Inferior parietal cortex (tissue), 1 donor: ENCODE measurements around the gene DNMBP.
"Not testable (repeated sequence)": the region's sequence is repeated elsewhere in the genome, so short reads cannot be mapped to it uniquely, and the experiment has no call there.

Experiments used
- DNase-seq: peaks from one replicate; pipeline ENCODE4 v3.0.0-alpha.2; 2016; ENCODE audit errors: extremely low spot score

The DNMBP gene

GRCh38 chr10:99946051-99946450 is 63.7 kb downstream of the DNMBP start:
- DNase-seq = not testable (repeated sequence)

- DNase-seq = no peak
These were observed 64.5 kb downstream of the DNMBP start for GRCh38 chr10:99945263-99945662.

DNA sequence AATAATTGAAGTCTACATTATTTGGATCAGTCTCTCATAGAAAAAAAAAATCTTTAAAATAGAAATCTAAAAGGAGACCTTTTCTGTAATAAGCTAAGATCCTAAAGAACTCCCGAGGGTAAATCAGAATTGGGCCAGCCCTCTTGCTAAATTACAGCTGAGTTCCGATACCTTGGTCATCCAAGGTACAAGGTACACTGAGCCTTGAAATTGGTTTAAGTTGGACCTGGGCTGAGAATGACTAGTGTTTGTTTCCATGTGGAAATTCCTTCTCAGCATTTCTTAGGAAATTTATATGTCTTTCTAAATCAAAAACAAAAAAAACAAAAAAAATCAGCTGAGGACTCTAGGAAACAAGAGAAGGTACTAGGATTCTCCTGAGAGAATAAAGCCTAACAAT is 64.9 kb downstream of the DNMBP start:
- DNase-seq = no peak

DNA sequence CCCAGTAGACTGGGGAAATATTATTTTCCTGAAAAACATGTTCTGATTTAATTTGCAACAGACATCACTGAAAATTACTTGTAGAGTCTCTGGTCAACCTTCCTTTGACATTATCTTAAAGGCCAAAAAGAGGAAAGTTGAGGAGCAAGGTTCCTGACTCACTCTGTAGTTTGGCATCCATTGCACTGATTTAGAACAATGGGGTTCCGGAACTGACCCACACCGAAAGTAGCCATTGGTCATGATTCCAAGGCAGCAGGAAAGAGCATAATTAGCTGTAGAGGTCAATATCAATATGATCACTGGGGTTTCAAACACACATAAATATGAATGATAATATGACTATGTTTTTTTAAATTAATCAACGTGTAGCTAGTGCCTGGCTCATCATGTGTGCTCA is 65.8 kb downstream of the DNMBP start:
- no peak for DNase-seq

DNA sequence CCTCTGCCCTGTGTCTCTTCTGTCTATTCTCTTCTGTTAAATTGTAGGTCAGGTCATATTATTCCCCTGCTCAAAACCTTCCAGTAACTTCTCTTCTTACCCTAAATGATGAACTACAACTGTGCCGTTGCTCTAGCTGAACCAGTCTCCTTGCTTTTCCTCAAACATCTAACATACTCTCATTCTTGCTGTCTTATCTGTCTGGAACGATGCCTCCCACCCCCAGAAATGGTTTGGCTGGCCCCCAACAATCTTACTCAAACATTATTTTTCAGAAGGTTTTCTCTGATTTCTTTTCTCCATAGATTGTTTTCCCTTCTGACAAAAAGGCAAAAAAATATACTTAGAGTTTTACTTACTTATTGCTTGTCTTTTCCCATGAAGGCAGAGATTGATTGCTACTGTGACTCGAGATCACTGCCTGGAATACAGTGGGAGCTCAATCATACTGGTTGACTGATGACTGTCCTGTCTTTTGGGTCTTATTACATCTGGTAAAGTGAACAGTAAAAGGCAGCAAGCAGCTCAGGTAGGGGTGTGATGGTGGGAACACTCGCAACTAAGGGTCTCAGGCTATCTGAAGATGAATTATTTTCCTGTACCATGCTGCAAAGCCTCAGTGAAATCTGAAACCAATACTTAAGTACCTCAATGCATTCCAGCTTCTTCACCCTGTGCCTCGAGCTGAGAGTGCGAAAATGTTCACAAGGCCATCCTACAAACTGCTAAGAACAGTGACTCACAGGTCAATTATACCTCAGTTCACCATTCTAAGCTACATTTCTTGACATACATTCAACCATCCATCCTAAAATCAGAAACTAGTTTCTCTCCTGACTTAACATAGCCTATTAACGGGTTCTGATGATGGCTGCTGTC is 67.6 kb downstream of the DNMBP start:
- no peak for DNase-seq

- no peak for DNase-seq
These were observed 71.2 kb downstream of the DNMBP start for GRCh38 chr10:99938563-99938962.

DNA sequence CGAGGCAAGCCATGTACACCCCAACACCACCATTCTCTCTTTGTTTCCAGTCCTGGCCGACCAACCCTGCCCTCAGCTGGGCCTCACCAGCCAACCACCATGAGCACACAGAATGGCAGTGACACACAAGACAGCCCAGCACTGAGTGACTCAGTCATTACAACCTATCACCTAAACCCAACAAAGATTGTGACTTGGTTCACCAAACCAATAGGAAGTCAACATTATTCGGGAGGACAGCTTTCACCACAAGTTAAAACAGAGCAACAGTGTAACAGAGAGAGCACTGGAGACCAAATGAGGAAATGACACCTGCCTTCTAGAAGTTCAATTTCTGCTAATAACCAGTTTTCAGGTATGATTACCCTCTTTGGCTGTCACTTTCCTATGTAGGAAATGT is 72.1 kb downstream of the DNMBP start:
- no peak for DNase-seq

DNA sequence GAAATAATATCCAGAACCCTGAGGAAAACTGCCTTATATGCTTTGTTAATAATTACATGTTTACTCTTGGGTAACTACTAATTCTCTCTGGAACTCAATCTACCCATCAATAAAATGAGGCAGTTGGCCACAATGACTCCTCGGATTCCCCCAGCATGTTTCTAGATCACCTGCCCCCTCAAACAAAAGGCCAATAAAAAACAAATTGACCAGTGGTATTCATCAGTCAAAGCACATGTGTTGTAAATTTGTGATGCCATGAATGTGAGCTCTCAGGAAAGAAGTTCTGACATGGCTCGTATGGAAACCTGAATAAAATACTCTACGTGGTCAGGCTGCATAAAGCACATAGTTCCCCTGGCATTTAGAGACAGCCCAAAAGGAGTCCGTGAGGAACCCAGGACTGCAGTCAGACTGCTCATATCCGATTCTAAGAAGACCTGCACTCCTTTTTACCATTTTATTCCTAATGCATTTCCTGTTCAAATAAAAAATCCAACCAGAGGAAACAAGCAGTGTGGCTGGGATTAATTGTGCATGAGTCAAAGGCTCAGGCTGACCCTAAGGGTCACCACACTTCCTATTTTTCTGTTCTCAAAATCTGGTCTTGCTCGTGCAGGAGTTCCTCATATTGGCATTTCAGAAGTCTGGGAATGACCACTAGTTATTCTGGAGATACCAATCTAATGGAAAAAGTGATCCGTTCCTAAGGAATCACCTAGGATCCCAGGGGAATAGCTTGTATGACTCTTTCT is 77.4 kb downstream of the DNMBP start:
- DNase-seq = not testable (repeated sequence)

DNA sequence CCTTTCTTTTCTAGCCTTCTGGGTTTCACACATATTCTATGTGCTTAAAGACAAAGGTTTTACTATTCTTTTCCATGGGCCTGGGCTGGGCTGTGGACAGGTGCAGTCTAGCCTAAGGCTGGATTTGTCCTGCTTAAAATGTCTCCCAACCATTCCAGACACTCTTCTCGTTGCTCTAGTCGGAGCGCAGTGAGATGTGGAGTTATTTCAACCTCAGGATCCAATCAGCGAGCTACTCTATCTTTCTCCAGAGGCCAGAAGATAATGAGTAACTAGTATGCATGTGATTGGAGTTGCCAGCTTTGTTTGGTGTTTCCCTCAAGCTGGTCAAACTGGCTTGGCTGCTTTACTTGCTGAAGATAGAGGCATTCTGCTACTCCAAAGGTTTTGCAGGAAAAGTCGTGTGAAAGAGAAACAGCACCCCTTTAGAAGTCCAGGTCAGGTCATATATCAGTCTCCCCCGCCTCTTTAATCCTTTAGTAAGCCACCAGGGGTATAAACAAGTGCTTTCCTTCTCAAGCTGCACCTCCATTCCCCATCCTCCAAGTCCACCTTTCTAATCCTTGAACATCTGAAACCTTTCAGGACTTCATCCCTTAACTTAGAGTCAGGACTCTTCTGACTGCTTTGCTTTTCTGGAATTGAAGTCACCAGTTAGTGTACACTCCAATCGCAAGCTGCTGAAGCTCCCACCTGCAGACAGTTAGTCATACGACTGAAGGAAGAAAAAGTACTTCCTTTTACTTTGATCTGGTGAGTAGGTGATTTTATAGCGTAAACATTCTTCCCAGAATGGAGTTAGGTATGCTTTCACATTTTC is 78.8 kb downstream of the DNMBP start:
- no peak for DNase-seq

DNA sequence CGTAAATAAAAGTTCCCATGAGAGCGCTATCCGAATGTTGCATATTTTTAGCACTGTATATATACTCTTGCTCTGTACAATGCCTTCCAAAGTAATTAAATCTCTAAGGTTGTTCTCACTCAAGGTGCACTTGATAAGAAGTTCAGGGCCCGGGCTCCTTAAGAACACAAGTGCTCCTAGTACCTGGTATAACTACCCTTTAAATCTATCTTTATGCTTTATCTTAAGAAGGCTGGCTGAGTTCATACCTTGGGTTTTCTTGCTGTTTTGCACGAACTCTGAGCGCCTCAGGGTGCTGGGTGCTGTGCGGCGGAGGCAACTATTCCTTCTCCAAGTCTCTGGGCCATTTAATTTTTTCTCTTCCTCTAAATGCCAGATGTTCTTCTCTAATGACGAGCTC is 80.4 kb downstream of the DNMBP start:
- no peak for DNase-seq

DNA sequence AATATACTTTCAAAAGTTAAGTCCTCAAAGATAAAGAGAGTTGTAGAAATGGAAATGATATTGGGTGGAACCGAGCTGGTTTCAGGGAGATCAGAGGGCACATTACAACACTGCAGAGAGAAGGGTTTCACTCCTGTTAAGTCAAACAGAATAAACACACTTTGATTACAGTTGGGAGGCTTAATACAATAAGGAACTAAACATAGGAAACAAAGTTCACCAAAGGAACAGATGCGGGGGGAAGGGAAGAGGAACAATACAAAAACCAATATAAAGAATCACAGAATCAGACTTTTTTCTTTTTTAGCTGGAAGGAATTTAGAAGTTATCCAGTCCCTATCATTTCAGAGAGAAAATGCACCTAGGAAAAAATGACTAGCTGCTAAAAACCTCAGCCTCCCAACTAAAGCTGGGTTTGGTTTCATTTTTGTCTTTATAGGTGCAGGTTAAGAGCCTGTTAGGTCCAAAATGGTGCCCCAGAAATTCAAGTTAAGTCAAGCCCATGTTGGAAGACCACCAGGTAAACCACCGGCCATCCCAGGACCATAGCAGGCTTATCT is 81.9 kb downstream of the DNMBP start:
- no peak for DNase-seq

GRCh38 chr10:99926925-99927720 is 82.6 kb downstream of the DNMBP start:
- no peak for DNase-seq

DNA sequence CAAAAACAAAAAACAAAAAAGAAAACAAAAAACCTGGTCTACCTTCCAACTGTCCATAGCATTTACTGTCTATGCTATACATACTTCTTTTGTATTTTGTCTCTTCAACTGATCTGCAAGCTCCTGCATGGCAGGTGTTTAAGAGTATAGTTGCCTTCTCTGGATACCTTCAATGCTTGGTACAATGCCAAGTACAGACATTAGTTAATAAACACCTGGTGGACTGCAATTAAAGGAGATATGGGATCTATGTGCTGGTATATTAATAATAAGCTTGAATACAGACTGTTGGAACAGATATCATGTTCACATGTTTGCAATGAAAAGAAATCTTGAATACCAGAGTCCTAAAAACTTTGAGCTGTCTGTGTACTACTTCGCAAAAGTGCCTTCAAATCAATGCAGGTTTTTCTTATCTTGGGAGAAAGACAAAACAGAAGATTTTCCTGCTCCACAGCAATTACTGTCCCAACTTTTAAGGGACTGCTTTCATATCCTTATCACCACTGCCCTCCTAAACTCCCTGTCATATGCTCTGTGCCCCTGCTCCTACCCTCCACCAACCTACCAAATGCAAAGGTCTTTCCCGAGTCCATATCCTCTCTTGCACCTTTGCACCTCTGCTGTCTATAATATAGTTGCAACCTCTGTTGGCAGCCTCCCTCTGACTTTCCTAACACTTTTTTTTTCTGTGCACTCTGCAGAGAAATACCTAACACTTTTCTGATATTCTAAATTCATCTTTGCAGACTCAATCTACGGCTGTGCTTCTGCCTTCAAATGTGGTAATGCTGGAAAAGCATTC is 85.1 kb downstream of the DNMBP start:
- DNase-seq = no peak

GRCh38 chr10:99921948-99922347 is 87.8 kb downstream of the DNMBP start:
- DNase-seq = no peak

- DNase-seq = no peak
These were observed 88.8 kb downstream of the DNMBP start for GRCh38 chr10:99920901-99921300.

- DNase-seq = no peak
These were observed 89.3 kb downstream of the DNMBP start for GRCh38 chr10:99920486-99920885.

DNA sequence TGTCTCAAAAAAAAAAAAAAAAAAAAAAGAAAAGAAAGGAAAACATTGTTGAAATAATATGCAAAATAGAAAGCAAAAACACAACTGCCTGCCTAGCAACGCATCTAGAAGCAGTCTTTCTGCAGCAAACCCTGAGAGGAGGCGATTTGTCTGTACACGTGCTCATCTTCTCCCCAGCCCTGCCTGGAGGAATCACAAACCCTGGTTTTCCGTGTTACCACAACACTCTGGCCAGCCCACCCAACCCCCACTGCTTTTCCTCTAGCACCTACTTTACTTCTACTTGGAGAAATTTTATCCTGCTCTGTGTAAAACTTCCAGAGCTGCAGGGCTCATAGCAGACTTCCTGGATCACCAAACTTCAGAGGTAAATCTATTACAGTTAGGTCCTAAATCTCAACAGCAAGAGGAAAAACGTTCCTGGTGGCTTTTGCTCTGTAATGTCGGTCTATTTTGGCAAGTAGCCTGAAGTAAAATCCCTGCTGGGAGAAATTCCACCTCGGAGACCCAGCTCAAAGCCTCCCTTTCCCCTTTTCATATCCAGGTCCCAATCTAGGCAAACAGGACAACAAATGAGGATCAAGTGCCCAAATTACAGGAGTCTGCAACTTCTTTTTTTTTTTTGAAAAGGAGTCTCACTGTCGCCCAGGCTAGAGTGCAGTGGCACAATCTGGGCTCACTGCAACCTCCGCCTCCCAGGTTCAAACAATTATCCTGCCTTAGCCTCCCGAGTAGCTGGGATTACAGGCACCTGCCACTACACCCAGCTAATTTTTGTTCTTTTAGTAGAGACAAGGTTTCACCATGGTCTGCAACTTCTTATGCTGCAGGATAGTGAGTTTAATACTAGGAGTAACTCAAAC is 91.6 kb downstream of the DNMBP start:
- DNase-seq = no peak

DNA sequence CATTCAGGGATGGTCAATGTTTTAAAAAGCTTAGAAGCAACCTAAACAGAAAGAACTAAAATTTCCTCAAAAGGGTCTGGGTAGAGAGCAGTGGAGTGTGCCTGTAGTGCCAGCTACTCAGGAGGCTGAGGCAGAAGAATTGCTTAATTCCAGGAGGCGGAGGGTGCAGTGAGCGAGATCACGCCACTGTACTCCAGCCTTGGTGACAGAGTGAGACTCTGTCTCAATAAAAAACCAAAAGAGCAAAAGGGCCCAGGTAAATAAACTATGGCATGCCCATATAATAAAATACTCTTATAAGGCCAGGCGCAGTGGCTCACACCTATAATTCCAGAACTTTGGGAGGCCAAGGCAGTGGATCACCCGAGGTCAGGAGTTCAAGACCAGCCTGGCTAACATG is 93.0 kb downstream of the DNMBP start:
- no peak for DNase-seq

- DNase-seq = no peak
These were observed 94.3 kb downstream of the DNMBP start for GRCh38 chr10:99915414-99915813.
